A549 (cell line): ENCODE data around the gene SHANK1. TPM values are rescaled to one million over a fixed set of nuclear protein-coding genes. Genes with fewer than 3 reads are reported as not detected.

ENCODE experiments used
- ATAC-seq, 2 experiments: fragments of 200-7000 bp in 1 of 2; fragments of >200 bp in 1 of 2; cut with Nextera tagmentation in 1 of 2; cut with Tn5 transposase in 1 of 2; 3 replicates each; pipeline versions ENCODE4 v1.8.0 to v1.9.1; 2018 to 2020; ENCODE audit warnings: mild to moderate bottlenecking in 1 of 2, moderate library complexity in 1 of 2
- CTCF ChIA-PET: fragments of 300-600 bp; sonication (Branson Sonifier 250); formaldehyde crosslinking; extraction: SDS; loops from one replicate; lab custom pipeline; 2021; ENCODE audit warnings: antibody characterized with exemption, inconsistent platforms; lab: Yijun Ruan, JAX
- POLR2A ChIA-PET: fragments of 350-600 bp; formaldehyde crosslinking; extraction: SDS; loops from one replicate; lab custom pipeline; 2021; ENCODE audit warnings: antibody characterized with exemption, inconsistent platforms; lab: Yijun Ruan, JAX
- DNase-seq, 2 experiments: peaks; one replicate each; pipeline versions ENCODE4 v3.0.0 to v3.0.0-alpha.2; 2011 to 2016; ENCODE audit warnings: low read depth in 1 of 2, low spot score in 1 of 2
- FAIRE-seq: peaks from 2 replicates; lab custom pipeline; 2011; peaks lifted over from hg19 to GRCh38; lab: Jason Lieb, UNC
- H3K27ac ChIP-seq, 2 experiments: fragments of >200 bp; sonication (Bioruptor Twin); formaldehyde crosslinking; 3 replicates each; pipeline ENCODE4 v1.5.1; 2016 to 2017
- H3K4me1 ChIP-seq: fragments of >200 bp; sonication (Bioruptor Twin); formaldehyde crosslinking; 3 replicates; pipeline ENCODE4 v1.6.1; 2016
- H3K4me2 ChIP-seq: fragments of >200 bp; sonication (Bioruptor Twin); formaldehyde crosslinking; 3 replicates; pipeline ENCODE4 v1.6.1; 2016
- H3K4me3 ChIP-seq: fragments of >200 bp; sonication (Bioruptor Twin); formaldehyde crosslinking; 3 replicates; pipeline ENCODE4 v1.5.1; 2016
- H3K9me3 ChIP-seq: fragments of >200 bp; sonication (Bioruptor Twin); formaldehyde crosslinking; 3 replicates; pipeline ENCODE4 v1.6.1; 2016
- CHD2 ChIP-seq: fragments of 150-350 bp; IDR thresholded peaks from 2 replicates; pipeline ENCODE4 v1.6.1; 2014; ENCODE audit warnings: low read length; ENCODE audit not compliant: partially characterized antibody
- EHMT2 ChIP-seq: fragments of 200-600 bp; sonication (generic); IDR thresholded peaks from 2 replicates; pipeline ENCODE4 v1.6.1; 2016; ENCODE audit warnings: antibody characterized with exemption, low read depth, mild to moderate bottlenecking, moderate library complexity
- EP300 ChIP-seq, 2 experiments: fragments of >200 bp; sonication (Bioruptor Twin); formaldehyde crosslinking; IDR thresholded peaks; 2 replicates in 1 of 2; 3 replicates in 1 of 2; pipeline ENCODE4 v1.6.1; 2016 to 2017
- FOSB ChIP-seq: fragments of 250-450 bp; sonication (Bioruptor Pico); IDR thresholded peaks from 2 replicates; pipeline ENCODE4 v1.5.0; 2020; ENCODE audit warnings: mild to moderate bottlenecking, moderate library complexity
- FOSL2 ChIP-seq, 2 experiments: fragments of 450-650 bp in 1 of 2; fragments of >200 bp in 1 of 2; sonication (Bioruptor Twin) in 1 of 2; formaldehyde crosslinking; IDR thresholded peaks; 2 replicates each; pipeline versions ENCODE4 v1.5.0 to v1.6.1; 2016 to 2020; ENCODE audit warnings: mild to moderate bottlenecking in 1 of 2, moderate library complexity in 1 of 2
- GATA3 ChIP-seq: IDR thresholded peaks from 2 replicates; pipeline ENCODE4 v1.6.1; 2012; ENCODE audit warnings: borderline replicate concordance
- JUN ChIP-seq, 2 experiments: fragments of >200 bp; sonication (Bioruptor Twin); formaldehyde crosslinking; IDR thresholded peaks; 2 replicates in 1 of 2; 3 replicates in 1 of 2; pipeline ENCODE4 v1.6.1; 2016 to 2017
- JUNB ChIP-seq: fragments of >200 bp; sonication (Bioruptor Twin); formaldehyde crosslinking; IDR thresholded peaks from 2 replicates; pipeline ENCODE4 v1.6.1; 2016
- MAFK ChIP-seq: fragments of 450-650 bp; IDR thresholded peaks from 2 replicates; pipeline ENCODE4 v1.6.1; 2014; ENCODE audit not compliant: partially characterized antibody
- MAZ ChIP-seq: fragments of 150-350 bp; IDR thresholded peaks from 2 replicates; pipeline ENCODE4 v1.6.1; 2014; ENCODE audit warnings: antibody characterized with exemption, low read depth, low read length, borderline replicate concordance
- PHF8 ChIP-seq: fragments of 200-600 bp; sonication (generic); IDR thresholded peaks from 2 replicates; pipeline ENCODE4 v1.6.1; 2016; ENCODE audit warnings: low read depth, mild to moderate bottlenecking, antibody characterized with exemption, moderate library complexity, borderline replicate concordance
- RAD21 ChIP-seq, 2 experiments: fragments of >200 bp in 1 of 2; sonication (Bioruptor Twin) in 1 of 2; formaldehyde crosslinking in 1 of 2; IDR thresholded peaks in 1 of 2; conservative IDR thresholded peaks in 1 of 2; 2 replicates in 1 of 2; 3 replicates in 1 of 2; pipeline ENCODE4 v1.6.1; 2012 to 2018; ENCODE audit warnings: inconsistent platforms in 1 of 2
- RFX5 ChIP-seq: fragments of 450-650 bp; IDR thresholded peaks from 2 replicates; pipeline ENCODE4 v1.7.1; 2014; ENCODE audit warnings: antibody characterized with exemption, mild to moderate bottlenecking, moderate library complexity
- SMC3 ChIP-seq: fragments of >200 bp; sonication (Bioruptor Twin); formaldehyde crosslinking; IDR thresholded peaks from 3 replicates; pipeline ENCODE4 v1.6.1; 2018; ENCODE audit warnings: inconsistent platforms
- TFCP2L1 ChIP-seq: fragments of 250-450 bp; sonication (Bioruptor Pico); IDR thresholded peaks from 2 replicates; pipeline ENCODE4 v1.5.0; 2021; ENCODE audit warnings: mild to moderate bottlenecking
- ZNF302 ChIP-seq: fragments of 250-450 bp; sonication (Bioruptor Pico); IDR thresholded peaks from 2 replicates; pipeline ENCODE4 v1.9.0; 2021; ENCODE audit warnings: inconsistent platforms, mild to moderate bottlenecking, moderate library complexity
- WGBS: methylation state at CpG from one replicate; pipeline ENCODE4 v1.1.6; 2017; ENCODE audit errors: missing lambda C conversion rate; 5-methylcytosine and 5-hydroxymethylcytosine counted together
- polyA plus RNA-seq, 4 experiments: library from polyadenylated mRNA; depleted of rRNA in 3 of 4; stranded (reverse); fragments of >200 nt; fragmentation: RNase III in 1 of 4; extraction: RNeasy Plus Mini Kit Qiagen cat#74134 plus additional on column Dnase treatment in 1 of 4; gene quantifications; 2 replicates in 3 of 4; 3 replicates in 1 of 4; pipeline ENCODE4 v1.2.3, GENCODE V29; 2011 to 2017
- TF ChIP-seq, protein P1 (sequence below): fragments of >200 bp; sonication (Bioruptor Twin); formaldehyde crosslinking; IDR thresholded peaks from 2 replicates; pipeline ENCODE4 v1.6.1; 2016
- TF ChIP-seq, protein P2 (sequence below): fragments of >200 bp; sonication (Bioruptor Twin); formaldehyde crosslinking; IDR thresholded peaks from 3 replicates; pipeline ENCODE4 v1.5.1; 2016

Gene SHANK1
- polyA plus RNA-seq, 2 of the 4 experiments (the other 2 are of a cell fraction): 0.04 to 0.17 TPM

DNA sequence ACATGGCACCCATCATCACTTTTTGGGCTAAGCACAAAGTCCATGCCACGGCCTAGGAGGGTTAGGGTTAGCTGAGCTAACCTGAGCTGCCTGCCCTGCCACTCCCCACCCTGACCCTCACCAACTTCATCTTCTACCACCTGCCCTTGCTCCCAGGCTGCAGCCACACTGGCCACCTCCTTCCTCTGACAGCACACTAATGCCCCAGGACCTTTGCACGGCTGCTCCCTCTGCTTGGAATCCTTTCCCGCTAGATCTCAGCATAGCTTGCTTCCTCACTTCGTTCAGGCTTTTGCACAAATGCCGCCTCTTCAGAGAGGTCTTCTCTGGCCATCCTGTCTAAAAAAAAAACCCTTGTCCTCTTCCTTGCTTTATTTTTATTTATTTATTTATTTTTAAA is 13.2 kb downstream of the SHANK1 start:
- Histone ChIP-seq H3K4me3 (no peak overlapping the region), H3K9me3 (no peaks in the 10 kb centered on the region), H3K4me2 (no peak overlapping the region), H3K27ac (no peak overlapping the region), H3K4me1 (peaks cover 13% of the 10 kb centered on the region; the same call in 1 of the 3 replicates)
- 21% methylated on average over 5 of the region's 5 CpGs for WGBS
- DNase-seq (no peak), ATAC-seq (no peak), FAIRE-seq (no peak)
- CTCF ChIA-PET: interaction anchor here (0.6 to 7.3 kb wide), 10 partner anchors 9 to 435 kb away, joined by 3 to 111 read pairs (median 10); partner anchors contain the start of genes CLEC11A and SHANK1
- POLR2A ChIA-PET: no interaction called here
- TF ChIP-seq MAFK (no peak), PHF8 (no peak), CHD2 (no peak), JUNB (no peak), JUN (IDR thresholded peaks at IDR 0.05) (no peak), RAD21 (conservative IDR thresholded peaks at IDR 0.05 in 1 of 2, IDR thresholded peaks at IDR 0.05 in 1 of 2) (no peak), EHMT2 (no peak), EP300 (IDR thresholded peaks at IDR 0.05) (no peak), FOSB (CRISPR knock-in tag) (no peak), TFCP2L1 (CRISPR knock-in tag) (no peak), SMC3 (no peak), MAZ (no peak)
- TF ChIP-seq, protein P1, sequence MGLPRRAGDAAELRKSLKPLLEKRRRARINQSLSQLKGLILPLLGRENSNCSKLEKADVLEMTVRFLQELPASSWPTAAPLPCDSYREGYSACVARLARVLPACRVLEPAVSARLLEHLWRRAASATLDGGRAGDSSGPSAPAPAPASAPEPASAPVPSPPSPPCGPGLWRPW: no peak

DNA sequence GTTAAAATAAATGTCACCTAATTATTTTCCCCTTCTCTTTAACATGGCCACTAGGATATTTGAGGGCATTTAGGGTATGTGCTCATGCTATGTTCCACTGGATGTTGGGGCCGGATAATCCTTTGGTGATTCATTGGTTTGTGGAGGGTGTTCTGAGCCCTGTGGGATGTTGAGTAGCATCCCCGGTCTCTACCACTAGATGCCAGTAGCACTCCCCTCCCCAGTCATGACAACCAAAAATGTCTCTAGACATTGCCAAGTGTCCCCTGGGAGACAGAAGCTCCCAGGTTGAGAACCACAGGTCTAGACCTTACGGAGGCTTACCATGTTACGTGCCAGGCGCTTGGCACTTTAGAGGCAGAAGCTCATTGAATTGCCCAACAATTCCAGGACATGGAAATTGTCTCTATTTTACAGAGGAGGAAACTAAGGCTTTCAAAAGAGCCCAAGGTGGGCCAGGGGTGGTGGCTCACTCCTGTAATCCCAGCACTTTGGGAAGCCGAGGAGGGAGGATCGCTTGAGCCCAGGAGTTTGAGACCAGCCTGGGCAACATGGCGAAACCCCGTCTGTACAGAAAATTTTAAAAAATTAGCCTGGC is 14.1 kb downstream of the SHANK1 start:
- POLR2A ChIA-PET: interaction anchor here (1.5 kb wide), 1 partner anchor 19 kb away, joined by 7 read pairs; no protein-coding TSS in a partner anchor
- 2% methylated on average over 9 of the region's 9 CpGs for WGBS
- no peaks in the 10 kb centered on the region for H3K9me3 ChIP-seq
- TF ChIP-seq CHD2 (no peak), ZNF302 (no peak), EHMT2 (no peak), RAD21 (conservative IDR thresholded peaks at IDR 0.05 in 1 of 2, IDR thresholded peaks at IDR 0.05 in 1 of 2) (peak; percentile 73 to 76), GATA3 (no peak), FOSL2 (IDR thresholded peaks at IDR 0.05) (no peak), FOSL2 (CRISPR knock-in tag; IDR thresholded peaks at IDR 0.05) (peak; percentile 33; the same call in 1 of the 2 replicates), SMC3 (peak; percentile 65), RFX5 (peak; percentile 19; the same call in 1 of the 2 replicates)
- TF ChIP-seq, protein P2, sequence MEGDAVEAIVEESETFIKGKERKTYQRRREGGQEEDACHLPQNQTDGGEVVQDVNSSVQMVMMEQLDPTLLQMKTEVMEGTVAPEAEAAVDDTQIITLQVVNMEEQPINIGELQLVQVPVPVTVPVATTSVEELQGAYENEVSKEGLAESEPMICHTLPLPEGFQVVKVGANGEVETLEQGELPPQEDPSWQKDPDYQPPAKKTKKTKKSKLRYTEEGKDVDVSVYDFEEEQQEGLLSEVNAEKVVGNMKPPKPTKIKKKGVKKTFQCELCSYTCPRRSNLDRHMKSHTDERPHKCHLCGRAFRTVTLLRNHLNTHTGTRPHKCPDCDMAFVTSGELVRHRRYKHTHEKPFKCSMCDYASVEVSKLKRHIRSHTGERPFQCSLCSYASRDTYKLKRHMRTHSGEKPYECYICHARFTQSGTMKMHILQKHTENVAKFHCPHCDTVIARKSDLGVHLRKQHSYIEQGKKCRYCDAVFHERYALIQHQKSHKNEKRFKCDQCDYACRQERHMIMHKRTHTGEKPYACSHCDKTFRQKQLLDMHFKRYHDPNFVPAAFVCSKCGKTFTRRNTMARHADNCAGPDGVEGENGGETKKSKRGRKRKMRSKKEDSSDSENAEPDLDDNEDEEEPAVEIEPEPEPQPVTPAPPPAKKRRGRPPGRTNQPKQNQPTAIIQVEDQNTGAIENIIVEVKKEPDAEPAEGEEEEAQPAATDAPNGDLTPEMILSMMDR: peak; percentile 80
- H3K27ac ChIP-seq: no peak overlapping the region
- no peak overlapping the region for H3K4me3 ChIP-seq
- ATAC-seq (peak; percentile 84 to 88), DNase-seq (peak; percentile 79 to 95), FAIRE-seq (peak; percentile 97)
- peaks cover 13% of the 10 kb centered on the region; the same call in 1 of the 3 replicates for H3K4me1 ChIP-seq
- no peak overlapping the region for H3K4me2 ChIP-seq
- CTCF ChIA-PET: interaction anchor here (0.6 to 7.3 kb wide), 29 partner anchors 8 to 410 kb away, joined by 3 to 111 read pairs (median 3); partner anchors contain the start of genes CLEC11A and SHANK1
